Astrocyte of the spinal cord (primary cell): Measurements from ENCODE around the gene MSI2.

Source experiments
- DNase-seq: peaks from one replicate; pipeline ENCODE4 v3.0.0; 2011; ENCODE audit warnings: low read depth, low spot score
- H3K4me3 ChIP-seq: 2 replicates; pipeline ENCODE4 v1.5.1; 2011; ENCODE audit warnings: low read depth, mild to moderate bottlenecking, low read length, moderate library complexity
- in situ Hi-C: cut with HindIII; loops from 2 replicates; pipeline ENCODE4 v1.10.0; 2017; ENCODE audit warnings: low sequenced_read_pairs
- TF ChIP-seq, protein P1 (sequence below): IDR thresholded peaks from 2 replicates; pipeline ENCODE4 v1.5.1; 2012; ENCODE audit warnings: low read depth, mild to moderate bottlenecking, low read length, inconsistent platforms

MSI2 gene

DNA sequence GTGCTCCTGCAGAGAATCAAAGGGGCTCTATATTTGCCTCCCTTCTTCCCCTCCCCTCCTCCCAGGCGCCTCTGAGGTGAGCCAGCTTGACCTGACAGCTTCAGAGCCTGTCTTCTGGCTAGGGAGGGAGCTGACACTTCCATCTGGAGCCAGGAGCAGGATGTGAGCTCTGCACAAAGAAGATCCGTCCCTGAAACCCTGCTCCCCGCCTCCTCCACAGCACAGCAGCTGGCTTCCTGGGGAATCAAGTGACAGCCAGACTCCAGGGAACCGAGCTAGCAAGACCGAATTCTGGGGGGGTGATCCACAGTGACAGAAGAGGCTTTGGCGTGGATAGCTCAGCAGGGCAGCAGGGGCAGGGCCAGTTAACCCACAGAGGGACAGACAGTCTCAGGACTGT, 451.6 kb downstream of the MSI2 start:
- no peak for DNase-seq
- TF ChIP-seq, protein P1, sequence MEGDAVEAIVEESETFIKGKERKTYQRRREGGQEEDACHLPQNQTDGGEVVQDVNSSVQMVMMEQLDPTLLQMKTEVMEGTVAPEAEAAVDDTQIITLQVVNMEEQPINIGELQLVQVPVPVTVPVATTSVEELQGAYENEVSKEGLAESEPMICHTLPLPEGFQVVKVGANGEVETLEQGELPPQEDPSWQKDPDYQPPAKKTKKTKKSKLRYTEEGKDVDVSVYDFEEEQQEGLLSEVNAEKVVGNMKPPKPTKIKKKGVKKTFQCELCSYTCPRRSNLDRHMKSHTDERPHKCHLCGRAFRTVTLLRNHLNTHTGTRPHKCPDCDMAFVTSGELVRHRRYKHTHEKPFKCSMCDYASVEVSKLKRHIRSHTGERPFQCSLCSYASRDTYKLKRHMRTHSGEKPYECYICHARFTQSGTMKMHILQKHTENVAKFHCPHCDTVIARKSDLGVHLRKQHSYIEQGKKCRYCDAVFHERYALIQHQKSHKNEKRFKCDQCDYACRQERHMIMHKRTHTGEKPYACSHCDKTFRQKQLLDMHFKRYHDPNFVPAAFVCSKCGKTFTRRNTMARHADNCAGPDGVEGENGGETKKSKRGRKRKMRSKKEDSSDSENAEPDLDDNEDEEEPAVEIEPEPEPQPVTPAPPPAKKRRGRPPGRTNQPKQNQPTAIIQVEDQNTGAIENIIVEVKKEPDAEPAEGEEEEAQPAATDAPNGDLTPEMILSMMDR: no peak
- no peak overlapping the region for H3K4me3 ChIP-seq
- in situ Hi-C loops: no loop called here

DNA sequence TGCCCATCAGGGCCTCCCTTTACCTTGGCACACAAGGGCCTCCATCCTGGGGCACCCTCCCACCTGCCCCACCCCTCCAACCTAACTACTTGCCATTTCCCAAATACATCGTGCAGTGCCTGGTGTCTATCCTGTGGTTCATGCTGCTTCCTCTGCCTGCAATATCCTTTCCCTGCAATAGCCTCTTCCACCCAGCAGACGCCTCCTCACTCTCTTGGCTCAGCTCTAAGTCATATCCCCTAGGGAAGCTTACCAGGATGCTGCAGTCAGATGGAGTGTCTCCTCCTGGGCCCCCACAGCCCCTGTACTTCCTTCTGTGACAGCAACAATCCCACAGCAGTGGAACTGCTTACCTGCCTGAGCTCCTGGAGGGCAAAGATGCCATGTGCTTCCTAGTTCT, 452.1 kb downstream of the MSI2 start:
- no peak overlapping the region for H3K4me3 ChIP-seq
- in situ Hi-C loops: no loop called here
- TF ChIP-seq, protein P1: no peak

GRCh38 chr17:57713140-57713539, 456.8 kb downstream of the MSI2 start:
- in situ Hi-C loops: no loop called here
- TF ChIP-seq, protein P1: no peak
- DNase-seq: no peak

More for the DNA sequence above, 452.1 kb downstream of the MSI2 start:
- no peak for DNase-seq

DNA sequence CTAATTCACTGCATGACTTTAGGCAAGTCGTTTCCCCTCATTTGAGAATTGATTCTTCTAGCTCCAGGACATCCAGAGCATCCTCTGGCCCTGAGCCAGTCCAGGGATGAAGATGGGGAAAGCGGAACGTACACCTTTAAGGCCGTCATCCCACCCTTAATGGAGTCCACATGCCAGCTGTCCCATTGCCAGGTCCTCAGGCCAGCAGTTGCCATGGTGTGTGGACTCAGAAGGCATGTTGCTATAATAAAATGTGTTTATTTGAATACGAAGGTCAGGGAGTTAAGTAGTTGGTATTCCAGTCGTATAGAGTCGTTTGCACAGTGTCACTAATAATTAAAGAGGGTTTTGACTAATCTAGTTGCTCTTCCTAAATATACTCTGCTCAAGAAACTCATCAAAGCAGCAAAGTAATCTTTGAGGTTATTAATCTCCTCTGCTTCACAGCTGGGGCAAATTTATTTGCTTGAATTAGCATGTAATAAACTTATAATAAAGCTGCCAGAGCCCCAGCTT, 458.4 kb downstream of the MSI2 start:
- no peak for DNase-seq
- in situ Hi-C loops: no loop called here
- TF ChIP-seq, protein P1: no peak
- no peak overlapping the region for H3K4me3 ChIP-seq

More at GRCh38 chr17:57713140-57713539, 456.8 kb downstream of the MSI2 start:
- H3K4me3 ChIP-seq: no peak overlapping the region

DNA sequence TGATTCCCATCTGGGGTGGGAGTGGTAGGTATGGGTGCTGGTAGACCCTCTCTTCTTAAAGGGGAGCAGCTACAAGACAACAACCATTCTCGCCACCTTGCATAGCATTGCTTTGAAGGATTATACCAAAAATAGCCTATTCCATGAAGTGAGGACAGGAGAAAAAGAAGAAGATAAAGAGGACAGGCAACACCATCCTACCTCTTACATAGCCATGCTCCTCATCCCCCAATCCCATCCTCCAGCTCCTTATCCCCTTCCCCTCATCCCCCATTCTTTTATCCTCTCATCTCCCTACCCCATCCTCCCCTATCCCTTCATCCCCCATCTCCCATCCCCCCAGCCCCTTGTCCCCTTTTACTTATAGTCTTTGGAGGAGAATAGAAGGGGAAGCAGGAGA, 459.7 kb downstream of the MSI2 start:
- no peak for DNase-seq
- in situ Hi-C loops: no loop called here
- TF ChIP-seq, protein P1: no peak
- H3K4me3 ChIP-seq: no peak overlapping the region

DNA sequence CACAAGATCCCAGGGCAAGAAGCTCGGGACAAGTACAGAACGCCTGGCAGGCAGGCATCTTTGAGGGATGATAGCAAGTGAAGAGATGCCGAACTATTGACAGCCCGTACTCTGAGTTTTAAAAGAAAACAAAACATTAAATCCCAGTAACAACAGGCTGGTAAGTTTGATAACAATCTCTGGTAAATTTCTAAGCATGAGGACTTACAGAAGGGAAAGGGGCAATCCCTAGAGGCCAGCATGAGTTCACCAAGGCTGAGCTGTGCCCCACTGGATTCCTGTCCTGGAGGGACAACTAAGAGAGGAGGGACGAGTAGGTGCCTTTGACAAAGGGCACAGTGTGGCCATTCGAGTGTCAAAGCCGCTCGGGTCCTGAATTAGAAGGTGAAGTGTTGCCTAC, 462.6 kb downstream of the MSI2 start:
- H3K4me3 ChIP-seq: no peak overlapping the region
- TF ChIP-seq, protein P1: no peak
- DNase-seq: no peak
- in situ Hi-C loops: no loop called here
